Epithelial cell of esophagus (primary cell): Measurements from ENCODE around the gene BLVRB.
"Not testable (repeated sequence)": the region's sequence is repeated elsewhere in the genome, so short reads cannot be mapped to it uniquely, and the experiment has no call there.

ENCODE experiments used
- DNase-seq: peaks from one replicate; pipeline ENCODE4 v3.0.0; 2010; ENCODE audit warnings: low read depth
- H3K4me3 ChIP-seq: 2 replicates; pipeline ENCODE4 v1.5.1; 2011; ENCODE audit warnings: mild to moderate bottlenecking, low read length, control low read depth
- TF ChIP-seq, protein P1 (sequence below): IDR thresholded peaks from 2 replicates; pipeline ENCODE4 v1.5.1; 2011; ENCODE audit warnings: low read depth, mild to moderate bottlenecking, low read length, control low read depth, inconsistent platforms; ENCODE audit not compliant: insufficient read depth; ENCODE audit errors: missing control alignments

BLVRB gene

DNA sequence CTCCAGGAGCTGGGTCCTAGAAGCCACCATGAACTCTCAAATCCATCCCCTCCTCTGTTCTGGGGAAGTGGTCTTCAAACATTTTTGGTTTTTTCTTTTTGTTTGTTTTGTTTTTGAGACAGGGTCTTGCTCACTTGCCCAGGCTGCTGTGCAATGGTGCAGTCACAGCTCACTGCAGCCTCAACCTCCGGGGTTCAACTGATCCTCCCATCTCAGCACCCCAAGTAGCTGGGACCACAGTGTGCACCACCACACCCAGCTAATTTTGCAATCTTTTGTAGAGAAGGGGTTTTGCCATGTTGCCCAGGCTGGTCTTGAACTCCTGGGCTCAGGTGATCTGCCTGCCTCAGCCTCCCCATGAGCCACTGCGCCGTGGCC lies 7.0 kb downstream of the BLVRB start:
- no peak overlapping the region for H3K4me3 ChIP-seq
- TF ChIP-seq, protein P1, sequence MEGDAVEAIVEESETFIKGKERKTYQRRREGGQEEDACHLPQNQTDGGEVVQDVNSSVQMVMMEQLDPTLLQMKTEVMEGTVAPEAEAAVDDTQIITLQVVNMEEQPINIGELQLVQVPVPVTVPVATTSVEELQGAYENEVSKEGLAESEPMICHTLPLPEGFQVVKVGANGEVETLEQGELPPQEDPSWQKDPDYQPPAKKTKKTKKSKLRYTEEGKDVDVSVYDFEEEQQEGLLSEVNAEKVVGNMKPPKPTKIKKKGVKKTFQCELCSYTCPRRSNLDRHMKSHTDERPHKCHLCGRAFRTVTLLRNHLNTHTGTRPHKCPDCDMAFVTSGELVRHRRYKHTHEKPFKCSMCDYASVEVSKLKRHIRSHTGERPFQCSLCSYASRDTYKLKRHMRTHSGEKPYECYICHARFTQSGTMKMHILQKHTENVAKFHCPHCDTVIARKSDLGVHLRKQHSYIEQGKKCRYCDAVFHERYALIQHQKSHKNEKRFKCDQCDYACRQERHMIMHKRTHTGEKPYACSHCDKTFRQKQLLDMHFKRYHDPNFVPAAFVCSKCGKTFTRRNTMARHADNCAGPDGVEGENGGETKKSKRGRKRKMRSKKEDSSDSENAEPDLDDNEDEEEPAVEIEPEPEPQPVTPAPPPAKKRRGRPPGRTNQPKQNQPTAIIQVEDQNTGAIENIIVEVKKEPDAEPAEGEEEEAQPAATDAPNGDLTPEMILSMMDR: no peak
- no peak for DNase-seq

- DNase-seq: no peak
These were observed 7.5 kb downstream of the BLVRB start for GRCh38 chr19:40457953-40458596.

DNA sequence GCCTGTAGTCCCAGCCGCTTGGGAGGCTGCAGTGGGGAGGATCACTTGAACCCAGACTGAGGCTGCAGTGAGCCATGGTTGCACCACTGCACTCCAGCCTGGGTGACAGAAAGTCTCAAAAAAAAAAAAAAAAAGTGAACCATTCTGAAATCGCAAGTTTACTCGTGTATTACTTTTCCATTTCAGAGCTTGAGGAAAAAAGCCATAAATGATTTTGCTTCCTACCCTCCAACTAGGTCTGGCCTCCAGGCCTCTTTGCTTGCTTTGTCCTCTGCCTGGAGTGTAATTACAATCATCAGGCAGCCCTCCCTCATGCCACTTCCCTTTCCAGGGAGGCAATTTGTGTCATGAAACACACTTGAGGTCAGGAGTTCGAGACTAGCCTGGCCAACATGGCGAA lies 8.5 kb downstream of the BLVRB start:
- H3K4me3 ChIP-seq: no peak overlapping the region
- TF ChIP-seq, protein P1: no peak
- DNase-seq: no peak

More at GRCh38 chr19:40457953-40458596, 7.5 kb downstream of the BLVRB start:
- no peak overlapping the region for H3K4me3 ChIP-seq
- TF ChIP-seq, protein P1: no peak

DNA sequence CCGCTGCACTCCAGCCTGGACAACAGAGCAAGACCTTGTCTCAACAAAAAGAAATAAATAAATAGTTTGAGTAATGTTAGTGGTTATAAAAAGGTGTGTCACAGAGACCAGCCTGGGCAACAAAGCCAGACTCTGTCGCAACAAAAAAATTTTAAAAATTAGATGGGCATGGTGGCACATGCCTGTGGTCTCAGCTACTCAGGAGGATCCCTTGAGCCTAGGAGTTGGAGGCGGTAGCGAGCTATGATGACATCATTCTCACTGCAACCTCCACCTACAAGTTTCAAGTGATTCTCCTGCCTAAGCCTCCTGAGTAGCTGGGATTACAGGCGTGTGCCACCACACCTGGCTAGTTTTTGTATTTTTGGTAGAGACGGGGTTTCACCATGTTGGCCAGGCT lies 11.6 kb downstream of the BLVRB start:
- peak; percentile 94 for DNase-seq
- not testable (repeated sequence) for H3K4me3 ChIP-seq

GRCh38 chr19:40453151-40453735 lies 12.3 kb downstream of the BLVRB start:
- DNase-seq: peak; percentile 59
- TF ChIP-seq, protein P1: no peak
- H3K4me3 ChIP-seq: no peak overlapping the region

DNA sequence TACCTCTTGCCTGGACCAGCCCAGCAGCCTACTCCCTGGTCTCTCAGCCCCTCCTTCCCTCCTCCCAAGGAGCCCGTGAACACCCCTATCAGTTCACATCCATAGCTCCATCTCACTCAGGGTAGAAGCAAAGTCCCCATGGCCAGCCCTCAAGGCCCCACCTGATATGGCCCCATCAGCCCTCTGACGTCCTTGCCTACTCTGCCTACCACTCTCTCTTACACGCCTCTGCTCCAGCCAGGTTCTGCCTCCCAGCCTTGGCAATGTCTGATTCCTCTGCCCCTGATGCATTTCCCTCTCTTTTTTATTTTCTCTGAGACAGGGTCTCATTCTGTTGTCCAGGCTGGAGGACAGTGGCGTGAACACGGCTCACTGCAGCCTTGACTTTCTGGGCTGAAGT lies 13.5 kb downstream of the BLVRB start:
- H3K4me3 ChIP-seq: no peak overlapping the region
- DNase-seq: no peak
- TF ChIP-seq, protein P1: no peak

DNA sequence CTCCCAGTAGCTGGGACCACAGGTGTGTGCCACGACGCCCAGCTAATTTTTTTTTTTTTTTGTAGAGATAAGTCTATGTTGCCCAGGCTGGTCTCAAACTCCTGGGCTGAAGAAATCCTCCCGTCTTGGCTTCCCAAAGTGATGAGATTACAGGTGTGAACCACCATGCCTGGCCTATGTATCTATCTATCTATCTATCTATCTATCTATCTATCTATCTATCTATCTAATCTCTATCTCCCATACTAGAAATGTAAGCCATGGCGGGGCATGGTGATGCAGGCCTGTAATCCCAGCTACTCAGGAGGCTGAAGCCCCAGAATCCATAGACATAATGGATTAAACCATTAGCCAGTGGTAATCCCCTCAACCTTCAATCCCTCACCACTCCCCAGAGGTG lies 14.9 kb downstream of the BLVRB start:
- H3K4me3 ChIP-seq: no peak overlapping the region
- DNase-seq: no peak
- TF ChIP-seq, protein P1: no peak
